Endometrium (tissue), 2 donors: Measurements from ENCODE around the gene GALNT13.

Experiments used
- FAIRE-seq: peaks from 2 replicates; lab custom pipeline; 2012; peaks lifted over from hg19 to GRCh38; lab: Jason Lieb, UNC
- donor health status: control.
- donor health status: control.

The GALNT13 gene

GRCh38 chr2:154226931-154227330, 355.2 kb downstream of the GALNT13 start:
- no peak for FAIRE-seq

GRCh38 chr2:154228566-154229280, 357.0 kb downstream of the GALNT13 start:
- peak; percentile 54 for FAIRE-seq

- FAIRE-seq: no peak
Measured at GRCh38 chr2:154229966-154230365, 358.2 kb downstream of the GALNT13 start.

- no peak for FAIRE-seq
Measured at GRCh38 chr2:154231021-154231420, 359.3 kb downstream of the GALNT13 start.

- no peak for FAIRE-seq
Measured at GRCh38 chr2:154233231-154233630, 361.5 kb downstream of the GALNT13 start.

GRCh38 chr2:154238252-154238651, 366.5 kb downstream of the GALNT13 start:
- FAIRE-seq: no peak

GRCh38 chr2:154240316-154240715, 368.6 kb downstream of the GALNT13 start:
- FAIRE-seq: no peak

GRCh38 chr2:154240921-154241379, 369.2 kb downstream of the GALNT13 start:
- no peak for FAIRE-seq

- FAIRE-seq: no peak
Measured at GRCh38 chr2:154242687-154243086, 371.0 kb downstream of the GALNT13 start.

- no peak for FAIRE-seq
Measured at GRCh38 chr2:154243685-154244084, 372.0 kb downstream of the GALNT13 start.

- no peak for FAIRE-seq
Measured at GRCh38 chr2:154244932-154245331, 373.2 kb downstream of the GALNT13 start.

GRCh38 chr2:154247503-154247902, 375.8 kb downstream of the GALNT13 start:
- FAIRE-seq: no peak

- no peak for FAIRE-seq
Measured at GRCh38 chr2:154256136-154256535, 384.4 kb downstream of the GALNT13 start.

GRCh38 chr2:154259030-154259429, 387.3 kb downstream of the GALNT13 start:
- no peak for FAIRE-seq

GRCh38 chr2:154261473-154262027, 389.8 kb downstream of the GALNT13 start:
- FAIRE-seq: no peak

- FAIRE-seq: no peak
Measured at GRCh38 chr2:154263206-154263605, 391.5 kb downstream of the GALNT13 start.

- FAIRE-seq: no peak
Measured at GRCh38 chr2:154264024-154264423, 392.3 kb downstream of the GALNT13 start.

- FAIRE-seq: no peak
Measured at GRCh38 chr2:154267983-154268382, 396.3 kb downstream of the GALNT13 start.

- FAIRE-seq: no peak
Measured at GRCh38 chr2:154280543-154280942, 408.8 kb downstream of the GALNT13 start.

- no peak for FAIRE-seq
Measured at GRCh38 chr2:154289870-154290269, 418.1 kb downstream of the GALNT13 start.

- FAIRE-seq: no peak
Measured at GRCh38 chr2:154291511-154291910, 419.8 kb downstream of the GALNT13 start.

GRCh38 chr2:154291927-154292326, 420.2 kb downstream of the GALNT13 start:
- FAIRE-seq: no peak

GRCh38 chr2:154293864-154294263, 422.1 kb downstream of the GALNT13 start:
- FAIRE-seq: no peak
